ENCODE results near the gene PAX1. TPM values are rescaled to one million over a fixed set of nuclear protein-coding genes. Genes with fewer than 3 reads are reported as not detected.

The PAX1 gene
- total RNA-seq, 1 experiment from 2014 or later, result not detected

- no peak overlapping the region for H3K27ac Mint-ChIP-seq (ENCODE audit: unreplicated experiment)
- intact Hi-C loops (cut with micrococcal nuclease; ENCODE audit: unreplicated experiment), result no loop called here
- H3K27me3 Mint-ChIP-seq (ENCODE audit: unreplicated experiment), result peaks cover 13% of the 10 kb centered on the region
Observed at GRCh38 chr20:21710863-21711431, 5.5 kb downstream of the PAX1 start.

GRCh38 chr20:21712443-21713059, 7.1 kb downstream of the PAX1 start:
- CTCF ChIA-PET, result no interaction called here
- no peak for DNase-seq
- Mint-ChIP-seq H3K36me3 (ENCODE audit: insufficient read depth, unreplicated experiment) (no peaks in the 10 kb centered on the region), H3K4me3 (ENCODE audit: low read depth, unreplicated experiment) (no peak overlapping the region), H3K4me1 (ENCODE audit: low read depth, unreplicated experiment) (no peaks in the 10 kb centered on the region), H3K27ac (ENCODE audit: unreplicated experiment) (no peak overlapping the region), H3K27me3 (ENCODE audit: unreplicated experiment) (peaks cover 13% of the 10 kb centered on the region), H3K9me3 (ENCODE audit: low read depth, unreplicated experiment) (no peaks in the 10 kb centered on the region)
- TF ChIP-seq CTCF (IDR thresholded peaks at IDR 0.05; ENCODE audit: unreplicated experiment), result no peak
- no TSS peak for BruUV-seq (replicated peaks)
- intact Hi-C loops (cut with micrococcal nuclease; ENCODE audit: unreplicated experiment), result no loop called here

More at GRCh38 chr20:21710863-21711431, 5.5 kb downstream of the PAX1 start:
- Mint-ChIP-seq H3K36me3 (ENCODE audit: insufficient read depth, unreplicated experiment) (no peaks in the 10 kb centered on the region), H3K4me1 (ENCODE audit: low read depth, unreplicated experiment) (no peaks in the 10 kb centered on the region), H3K9me3 (ENCODE audit: low read depth, unreplicated experiment) (no peaks in the 10 kb centered on the region), H3K4me3 (ENCODE audit: low read depth, unreplicated experiment) (no peak overlapping the region)
- TF ChIP-seq CTCF (IDR thresholded peaks at IDR 0.05; ENCODE audit: unreplicated experiment), result no peak
- no peak for DNase-seq
- no TSS peak for BruUV-seq (replicated peaks)
- CTCF ChIA-PET, result no interaction called here

GRCh38 chr20:21713470-21713869, 8.0 kb downstream of the PAX1 start:
- no peak overlapping the region for H3K27ac Mint-ChIP-seq (ENCODE audit: unreplicated experiment)
- BruUV-seq (replicated peaks), result no TSS peak
- H3K4me3 Mint-ChIP-seq (ENCODE audit: low read depth, unreplicated experiment), result no peak overlapping the region
- H3K4me1 Mint-ChIP-seq (ENCODE audit: low read depth, unreplicated experiment), result no peaks in the 10 kb centered on the region
- no peaks in the 10 kb centered on the region for H3K36me3 Mint-ChIP-seq (ENCODE audit: insufficient read depth, unreplicated experiment)
- H3K9me3 Mint-ChIP-seq (ENCODE audit: low read depth, unreplicated experiment), result no peaks in the 10 kb centered on the region
- intact Hi-C loops (cut with micrococcal nuclease; ENCODE audit: unreplicated experiment), result no loop called here
- TF ChIP-seq CTCF (IDR thresholded peaks at IDR 0.05; ENCODE audit: unreplicated experiment), result no peak
- DNase-seq, result no peak
- peaks cover 13% of the 10 kb centered on the region for H3K27me3 Mint-ChIP-seq (ENCODE audit: unreplicated experiment)
- CTCF ChIA-PET, result no interaction called here

GRCh38 chr20:21713901-21714296, 8.4 kb downstream of the PAX1 start:
- BruUV-seq (replicated peaks), result no TSS peak
- H3K4me1 Mint-ChIP-seq (ENCODE audit: low read depth, unreplicated experiment), result no peaks in the 10 kb centered on the region

More at GRCh38 chr20:21713901-21714296, 8.4 kb downstream of the PAX1 start:
- CTCF ChIA-PET, result no interaction called here
- Mint-ChIP-seq H3K4me3 (ENCODE audit: low read depth, unreplicated experiment) (no peak overlapping the region), H3K9me3 (ENCODE audit: low read depth, unreplicated experiment) (no peaks in the 10 kb centered on the region), H3K27ac (ENCODE audit: unreplicated experiment) (no peak overlapping the region), H3K36me3 (ENCODE audit: insufficient read depth, unreplicated experiment) (no peaks in the 10 kb centered on the region), H3K27me3 (ENCODE audit: unreplicated experiment) (peaks cover 13% of the 10 kb centered on the region)
- intact Hi-C loops (cut with micrococcal nuclease; ENCODE audit: unreplicated experiment), result no loop called here
- DNase-seq, result no peak
- no peak for TF ChIP-seq CTCF (IDR thresholded peaks at IDR 0.05; ENCODE audit: unreplicated experiment)

All from Calu3 (cell line).